Tibial nerve (tissue), 4 donors: ENCODE results near the gene FIBCD1.

Experiments used
- EP300 ChIP-seq, 2 donors: sonication (generic); formaldehyde crosslinking; IDR thresholded peaks; one replicate each; pipeline ENCODE4 v1.6.1; 2017; ENCODE audit warnings: antibody characterized with exemption in 2 of 2, mild to moderate bottlenecking in 1 of 2
- POLR2A ChIP-seq, 2 donors: fragments of 450-650 bp; IDR thresholded peaks; one replicate each; pipeline ENCODE4 v1.6.1; 2017; ENCODE audit warnings: antibody characterized with exemption in 2 of 2, mild to moderate bottlenecking in 2 of 2, moderate library complexity in 2 of 2
- TF ChIP-seq, protein P1 (sequence below), 5 experiments: fragments of 200-600 bp in 3 of 5; fragments of 450-650 bp in 2 of 5; sonication (generic) in 3 of 5; IDR thresholded peaks; one replicate each; pipeline ENCODE4 v1.5.1; 2016 to 2019; ENCODE audit warnings: antibody characterized with exemption in 5 of 5, mild to moderate bottlenecking in 3 of 5, moderate library complexity in 2 of 5

DNA sequence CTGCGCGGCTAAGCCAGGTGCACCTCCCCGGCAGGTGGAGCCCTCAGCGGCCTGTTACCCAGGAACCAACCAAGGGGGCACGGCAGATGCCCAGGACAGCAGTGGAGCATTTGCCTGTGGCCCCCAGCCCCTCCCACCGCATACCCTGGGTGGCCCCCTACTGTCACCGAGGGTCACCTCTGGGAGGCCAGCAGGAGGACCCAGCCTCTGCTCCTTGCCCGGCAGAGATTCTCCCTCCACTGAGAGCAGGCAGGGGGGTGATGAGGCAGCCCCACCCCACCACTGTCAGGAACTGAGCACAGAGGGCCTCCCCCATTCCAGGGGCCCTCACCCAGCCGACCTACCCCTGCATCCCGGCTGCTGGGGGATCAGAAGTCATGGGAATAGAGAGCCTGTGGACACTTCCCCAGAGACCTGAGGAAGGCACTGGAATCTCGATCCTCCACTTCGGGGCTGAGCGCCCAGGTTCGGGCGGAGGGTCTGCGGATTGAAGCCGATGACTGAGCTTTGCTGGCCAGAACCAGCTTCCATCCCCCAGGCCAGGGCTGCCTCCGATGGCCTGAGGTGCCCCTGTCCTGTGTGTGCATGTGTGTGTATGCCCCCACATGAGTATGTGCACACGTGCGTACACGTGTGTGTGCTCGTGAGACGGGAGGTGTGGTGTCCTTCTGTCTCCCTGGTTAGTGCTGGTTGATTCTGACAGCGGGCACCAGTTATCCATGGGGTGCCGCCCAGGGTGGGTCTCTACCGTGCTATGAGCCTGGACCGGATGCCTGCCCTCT, 42.6 kb downstream of the FIBCD1 start, which contains the start of gene QRFP:
- TF ChIP-seq, protein P1, sequence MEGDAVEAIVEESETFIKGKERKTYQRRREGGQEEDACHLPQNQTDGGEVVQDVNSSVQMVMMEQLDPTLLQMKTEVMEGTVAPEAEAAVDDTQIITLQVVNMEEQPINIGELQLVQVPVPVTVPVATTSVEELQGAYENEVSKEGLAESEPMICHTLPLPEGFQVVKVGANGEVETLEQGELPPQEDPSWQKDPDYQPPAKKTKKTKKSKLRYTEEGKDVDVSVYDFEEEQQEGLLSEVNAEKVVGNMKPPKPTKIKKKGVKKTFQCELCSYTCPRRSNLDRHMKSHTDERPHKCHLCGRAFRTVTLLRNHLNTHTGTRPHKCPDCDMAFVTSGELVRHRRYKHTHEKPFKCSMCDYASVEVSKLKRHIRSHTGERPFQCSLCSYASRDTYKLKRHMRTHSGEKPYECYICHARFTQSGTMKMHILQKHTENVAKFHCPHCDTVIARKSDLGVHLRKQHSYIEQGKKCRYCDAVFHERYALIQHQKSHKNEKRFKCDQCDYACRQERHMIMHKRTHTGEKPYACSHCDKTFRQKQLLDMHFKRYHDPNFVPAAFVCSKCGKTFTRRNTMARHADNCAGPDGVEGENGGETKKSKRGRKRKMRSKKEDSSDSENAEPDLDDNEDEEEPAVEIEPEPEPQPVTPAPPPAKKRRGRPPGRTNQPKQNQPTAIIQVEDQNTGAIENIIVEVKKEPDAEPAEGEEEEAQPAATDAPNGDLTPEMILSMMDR (IDR thresholded peaks at IDR 0.05): no peak
- TF ChIP-seq EP300 (IDR thresholded peaks at IDR 0.05) (no peak), POLR2A (IDR thresholded peaks at IDR 0.05) (no peak)
